Thoracic aorta (tissue), 2 donors: ENCODE measurements around the gene CTBP2. TPM values are rescaled to one million over a fixed set of nuclear protein-coding genes. Genes with fewer than 3 reads are reported as not detected.
A peak's percentile ranks its signal among the peaks of the same experiment; 100 is the strongest.

ENCODE experiments used
- ATAC-seq: fragments of 150-250 bp; one replicate; pipeline ENCODE4 v1.8.0; 2017; ENCODE audit warnings: low read depth; ENCODE audit not compliant: insufficient number of reproducible peaks, low FRiP score
- DNase-seq: peaks from one replicate; pipeline ENCODE4 v3.0.0-alpha.2; 2020; ENCODE audit warnings: low spot score
- H3K27ac ChIP-seq, 2 donors: fragments of 200-600 bp; sonication (generic); 1 replicate in 1 of 2; 2 replicates in 1 of 2; pipeline ENCODE4 v1.5.1; 2016; ENCODE audit warnings: mild to moderate bottlenecking in 2 of 2, moderate library complexity in 2 of 2
- H3K27me3 ChIP-seq: fragments of 200-600 bp; sonication (generic); replicated peaks from 2 replicates; pipeline ENCODE4 v1.6.0; 2016; ENCODE audit warnings: mild to moderate bottlenecking; ENCODE audit not compliant: insufficient read depth
- H3K36me3 ChIP-seq: fragments of 200-600 bp; sonication (generic); one replicate; pipeline ENCODE4 v1.5.1; 2016
- H3K4me1 ChIP-seq, 2 donors: fragments of 200-600 bp; sonication (generic); 1 replicate in 1 of 2; 2 replicates in 1 of 2; pipeline versions ENCODE4 v1.5.1 to v1.6.0; 2016; ENCODE audit warnings: low read depth in 2 of 2, mild to moderate bottlenecking in 1 of 2; ENCODE audit not compliant: control insufficient read depth in 1 of 2
- H3K4me3 ChIP-seq: fragments of 200-600 bp; sonication (generic); 2 replicates; pipeline ENCODE4 v1.5.1; 2016; ENCODE audit warnings: mild to moderate bottlenecking
- H3K9me3 ChIP-seq: fragments of 200-600 bp; sonication (generic); 2 replicates; pipeline ENCODE4 v1.5.1; 2016
- CTCF ChIP-seq: fragments of 200-600 bp; sonication (generic); IDR thresholded peaks from one replicate; pipeline ENCODE4 v1.5.1; 2019; ENCODE audit warnings: antibody characterized with exemption
- total RNA-seq, 2 donors: library from RNA; depleted of rRNA; stranded (reverse); fragments of >200 nt; gene quantifications; one replicate each; pipeline versions ENCODE4 v1.1.0 to v1.2.3, GENCODE V29; 2016

The CTBP2 gene
- total RNA-seq, 2 donors from 2014 or later: 62.8 to 80.6 TPM

DNA sequence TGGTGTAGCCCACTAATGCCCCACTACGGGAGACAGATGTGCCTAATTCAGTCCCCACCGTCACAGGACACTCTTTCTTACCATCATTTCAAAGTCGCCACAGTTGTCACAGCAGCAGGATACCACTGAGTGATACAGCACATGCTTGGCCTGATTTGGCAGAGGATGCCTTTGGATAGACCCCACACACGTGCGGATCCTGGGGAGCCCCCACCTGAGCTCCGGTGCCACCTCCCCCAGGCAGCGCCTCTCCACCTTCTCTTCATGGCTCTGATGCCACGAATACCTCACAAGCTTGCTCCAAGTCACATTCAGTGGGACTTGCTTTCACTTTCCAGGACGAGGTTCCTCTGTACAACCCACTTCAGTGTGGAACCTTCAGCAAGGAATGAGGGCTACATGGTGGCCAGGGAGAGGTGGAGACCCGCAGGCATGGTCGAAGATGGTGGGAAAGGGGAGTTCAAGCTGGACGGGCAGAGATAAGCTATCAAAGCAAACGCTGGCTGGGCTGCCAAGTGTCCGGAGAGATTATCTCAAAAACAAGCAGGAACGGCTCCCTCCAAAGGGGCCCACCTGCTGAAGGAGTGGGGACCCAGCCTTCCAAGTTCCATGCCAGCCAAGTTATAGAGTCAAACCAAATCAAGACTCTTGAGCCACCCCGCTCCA, 111.0 kb downstream of the CTBP2 start:
- DNase-seq (no peak), ATAC-seq (no peak)
- peak overlapping the region; percentile 6 to 63 for H3K27ac ChIP-seq
- H3K27me3 ChIP-seq: no peaks in the 10 kb centered on the region
- no peak for TF ChIP-seq CTCF
- H3K9me3 ChIP-seq: no peaks in the 10 kb centered on the region
- H3K4me3 ChIP-seq: peak overlapping the region; percentile 54
- peaks cover 44 to 85% of the 10 kb centered on the region in 2 donors for H3K4me1 ChIP-seq
- H3K36me3 ChIP-seq: no peaks in the 10 kb centered on the region

DNA sequence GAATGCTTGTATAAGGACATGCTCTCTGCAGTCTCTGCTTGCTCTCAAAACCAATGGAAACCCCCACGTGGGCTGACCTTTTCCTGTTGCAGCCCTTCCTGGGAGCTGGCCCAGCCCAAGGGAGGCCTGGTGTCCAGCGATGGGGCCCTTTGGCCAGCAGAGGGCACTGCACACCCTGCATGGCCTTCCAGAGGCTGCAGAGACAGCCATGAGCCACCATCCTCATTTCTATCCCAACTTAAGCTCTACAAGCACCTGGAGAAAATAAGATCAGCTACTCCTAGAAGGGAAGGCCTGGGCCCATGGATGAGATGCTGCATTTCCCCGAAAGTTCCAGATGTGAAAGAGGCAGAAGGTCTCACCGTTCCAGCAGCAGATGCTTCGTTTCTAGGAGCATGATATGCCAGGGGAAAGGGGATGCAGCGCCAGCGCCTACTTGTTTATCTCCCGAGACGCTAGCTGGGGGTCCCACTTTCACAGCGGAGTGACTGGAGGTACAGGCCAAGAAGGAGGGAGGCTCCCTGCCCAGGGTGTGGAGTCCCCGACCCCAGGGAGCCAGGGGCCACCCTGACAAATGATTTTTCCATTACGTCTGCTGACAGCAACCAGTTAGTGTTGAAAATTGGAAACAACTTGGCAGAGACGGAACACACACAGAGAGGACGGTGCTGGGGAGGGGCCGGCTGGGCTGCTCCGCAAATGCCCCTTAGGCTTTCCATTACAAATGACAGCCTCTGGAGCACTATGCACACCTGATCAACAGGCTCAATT, 112.1 kb downstream of the CTBP2 start:
- ATAC-seq (peak; percentile 65), DNase-seq (no peak)
- Histone ChIP-seq H3K36me3 (no peaks in the 10 kb centered on the region), H3K4me1 (peaks cover 45 to 85% of the 10 kb centered on the region in 2 donors), H3K9me3 (no peaks in the 10 kb centered on the region), H3K4me3 (peak overlapping the region; percentile 57), H3K27ac (peak overlapping the region; percentile 6 to 63), H3K27me3 (no peaks in the 10 kb centered on the region)
- peak; percentile 97 for TF ChIP-seq CTCF

DNA sequence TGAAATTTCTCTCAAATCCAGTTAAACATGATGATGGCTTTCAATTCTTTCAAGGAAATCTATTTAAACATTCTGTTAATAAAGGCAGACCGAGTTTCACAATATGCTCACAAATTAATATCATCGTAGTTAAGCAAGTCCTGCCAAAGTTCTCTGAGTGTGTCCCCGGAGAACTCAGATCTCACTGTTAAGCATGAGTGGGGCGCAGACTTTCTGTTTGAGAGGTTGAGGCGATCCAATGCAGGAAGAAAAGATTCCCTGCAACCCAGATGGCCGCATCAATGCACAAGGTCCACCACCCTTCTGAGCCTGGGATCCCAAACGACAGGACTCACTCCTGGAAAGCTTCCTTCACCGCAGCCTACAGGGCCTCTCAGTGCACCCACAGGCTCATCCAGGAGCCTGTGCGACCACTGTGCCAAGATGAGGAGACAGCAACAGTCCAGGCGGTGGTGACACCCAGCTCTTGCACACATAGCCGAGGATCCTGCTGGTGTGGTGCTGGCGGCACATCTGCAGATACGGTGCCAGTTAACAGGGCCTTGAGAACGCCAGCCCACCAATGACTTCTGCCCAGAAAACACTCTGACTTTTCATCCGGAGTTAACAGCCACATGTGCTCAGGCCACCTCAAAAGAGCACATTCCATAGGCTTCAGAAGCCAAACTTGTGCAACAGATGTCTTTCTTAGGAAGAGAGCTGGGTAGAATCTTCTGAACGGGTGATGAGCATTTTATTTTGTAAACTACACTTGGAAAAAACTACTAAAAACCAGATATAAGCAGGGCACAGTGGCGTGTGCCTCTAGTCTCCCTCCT, 116.3 kb downstream of the CTBP2 start:
- no peaks in the 10 kb centered on the region for H3K9me3 ChIP-seq
- ATAC-seq (no peak), DNase-seq (no peak)
- peak overlapping the region; percentile 35 to 43 for H3K27ac ChIP-seq
- TF ChIP-seq CTCF: no peak
- peaks cover 45 to 71% of the 10 kb centered on the region in 2 donors for H3K4me1 ChIP-seq
- H3K27me3 ChIP-seq: no peaks in the 10 kb centered on the region
- H3K4me3 ChIP-seq: no peak overlapping the region
- H3K36me3 ChIP-seq: no peaks in the 10 kb centered on the region

GRCh38 chr10:125041856-125042506, 118.4 kb downstream of the CTBP2 start:
- H3K9me3 ChIP-seq: no peaks in the 10 kb centered on the region
- no peak for TF ChIP-seq CTCF
- ATAC-seq: no peak
- H3K27me3 ChIP-seq: no peaks in the 10 kb centered on the region
- H3K4me3 ChIP-seq: no peak overlapping the region
- no peaks in the 10 kb centered on the region for H3K36me3 ChIP-seq
- H3K27ac ChIP-seq: no peak overlapping the region
- DNase-seq: no peak
- H3K4me1 ChIP-seq: peaks cover 42 to 74% of the 10 kb centered on the region in 2 donors
